Medulla oblongata (tissue), 1 donor: ENCODE results near the gene NANOS2.
"Not testable (repeated sequence)": the region's sequence is repeated elsewhere in the genome, so short reads cannot be mapped to it uniquely, and the experiment has no call there.

ENCODE experiments used
- DNase-seq: peaks from one replicate; pipeline ENCODE4 v3.0.0-alpha.2; 2015; ENCODE audit errors: extremely low spot score

NANOS2 gene

DNA sequence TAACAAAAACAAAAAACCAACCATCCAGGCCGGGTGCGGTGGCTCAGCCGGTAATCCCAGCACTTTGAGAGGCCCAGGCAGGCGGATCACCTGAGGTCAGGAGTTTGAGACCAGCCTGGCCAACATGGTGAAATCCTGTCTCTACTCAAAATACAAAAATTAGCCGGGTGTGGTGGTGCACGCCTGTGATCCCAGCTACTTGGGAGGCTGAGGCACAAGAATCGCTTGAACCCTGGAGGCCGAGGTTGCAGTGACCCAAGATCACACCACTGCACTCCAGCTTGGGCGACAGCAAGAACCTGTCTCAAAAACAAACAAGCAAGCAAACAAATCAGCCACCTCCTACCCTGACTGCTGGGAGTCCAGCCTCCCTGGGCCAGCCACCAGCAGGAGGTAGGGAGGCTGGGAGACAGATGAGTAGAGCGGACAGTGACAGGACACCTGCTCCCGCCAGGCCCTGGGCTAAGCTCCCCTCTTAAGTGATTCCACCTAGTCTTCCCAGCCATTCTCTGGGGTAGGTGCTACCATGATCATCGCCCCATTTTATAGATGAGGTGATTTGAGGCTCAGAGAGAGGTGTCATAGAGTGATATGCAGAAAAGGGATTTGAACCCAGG, 18.5 kb downstream of the NANOS2 start:
- not testable (repeated sequence) for DNase-seq

DNA sequence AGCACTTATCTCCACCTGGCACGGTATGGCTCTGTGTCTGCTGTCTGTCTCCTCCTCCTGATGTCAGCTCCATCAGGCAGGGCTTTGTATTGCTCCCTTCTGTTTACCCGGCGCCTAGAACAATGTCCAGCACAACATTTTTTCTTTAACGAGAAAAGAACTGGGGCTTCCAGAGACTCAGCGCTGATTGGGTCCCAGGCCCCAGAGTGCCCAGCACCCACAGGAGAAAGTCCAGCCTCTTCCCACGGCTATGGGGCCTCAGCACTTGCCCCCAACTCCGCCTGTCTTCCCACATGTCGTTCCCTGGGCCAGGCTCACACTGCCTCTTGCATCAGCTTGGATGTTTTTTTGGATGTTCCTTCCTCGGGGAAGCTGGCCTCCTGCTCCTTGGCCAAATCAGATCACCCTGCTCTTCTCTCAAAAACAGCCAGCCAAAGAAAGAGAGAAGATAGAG, 19.0 kb downstream of the NANOS2 start:
- DNase-seq: peak; percentile 21

DNA sequence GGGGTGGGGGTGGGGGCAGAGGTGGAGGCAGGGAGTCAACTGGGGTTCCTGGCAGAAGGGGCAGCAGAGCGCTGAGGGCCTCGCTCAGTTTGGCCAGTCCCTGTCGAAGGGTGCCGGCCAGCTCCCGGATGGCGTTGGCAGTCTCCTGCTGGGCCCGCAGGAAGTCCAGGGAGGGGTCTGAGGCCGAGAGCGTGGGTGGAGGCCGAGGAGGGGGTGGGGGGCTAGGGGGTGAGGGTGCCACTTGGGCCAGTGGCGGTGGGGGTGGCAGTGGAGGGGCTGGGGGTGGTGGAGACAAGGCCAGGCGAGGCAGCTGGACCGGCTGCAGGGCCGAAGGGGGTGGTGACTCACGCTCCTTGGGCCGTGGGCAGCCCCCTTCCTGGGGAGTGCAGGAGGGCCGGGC, 23.7 kb downstream of the NANOS2 start:
- no peak for DNase-seq

DNA sequence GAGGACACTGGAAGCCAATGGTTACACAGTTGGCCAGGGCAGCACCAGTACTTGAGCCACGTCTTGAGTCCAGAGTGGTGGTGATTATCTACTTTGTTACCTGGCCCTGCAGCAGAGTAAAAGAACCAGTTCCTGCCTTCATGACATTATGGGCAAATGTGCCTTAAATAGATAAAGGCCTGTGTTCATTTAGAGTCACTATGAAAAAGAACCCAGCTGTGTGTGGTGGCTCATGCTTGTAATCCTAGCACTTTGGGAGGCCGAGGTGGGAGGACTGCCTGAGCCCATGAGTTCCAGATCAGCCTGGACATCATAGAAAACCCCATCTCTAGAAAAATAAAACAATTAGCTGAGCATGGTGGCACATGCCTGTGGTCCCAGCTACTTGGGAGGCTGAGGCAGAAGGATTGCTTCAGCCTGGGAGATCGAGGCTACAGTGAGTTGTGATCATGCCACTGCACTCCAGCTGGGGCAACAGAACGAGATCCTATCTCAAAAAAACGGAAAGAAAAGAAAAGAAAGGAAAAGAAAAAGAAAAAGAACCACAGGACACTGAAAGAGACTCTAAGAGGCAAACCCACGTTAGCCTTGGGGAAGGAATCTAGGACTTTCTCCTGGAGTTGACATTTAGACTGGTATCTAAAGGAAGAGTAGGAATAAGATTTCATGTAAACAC, 25.2 kb downstream of the NANOS2 start:
- no peak for DNase-seq

DNA sequence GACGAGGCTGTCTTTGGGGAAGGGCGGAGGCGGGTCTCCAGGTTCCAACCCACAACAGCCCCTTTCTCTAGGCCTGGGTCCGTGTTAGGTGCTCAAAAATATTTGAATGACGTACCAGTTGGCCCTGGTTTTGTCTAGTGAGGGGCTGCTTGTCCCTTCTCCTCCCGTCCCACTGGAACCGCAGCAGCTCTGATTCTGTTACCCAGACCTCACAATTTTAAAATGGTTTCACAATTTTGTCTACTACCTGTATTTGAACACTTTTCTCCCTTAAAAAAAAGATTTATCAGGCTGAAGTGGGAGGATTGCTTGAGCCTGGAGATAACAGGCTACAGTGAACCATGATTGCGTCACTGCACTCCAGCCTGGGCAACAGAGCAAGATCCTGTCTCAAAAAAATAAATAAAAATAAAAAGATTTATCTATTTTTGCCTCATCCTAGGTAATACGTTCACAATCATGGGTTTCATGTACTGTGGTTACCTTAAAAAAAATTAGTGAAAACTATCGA, 27.3 kb downstream of the NANOS2 start:
- DNase-seq: no peak

DNA sequence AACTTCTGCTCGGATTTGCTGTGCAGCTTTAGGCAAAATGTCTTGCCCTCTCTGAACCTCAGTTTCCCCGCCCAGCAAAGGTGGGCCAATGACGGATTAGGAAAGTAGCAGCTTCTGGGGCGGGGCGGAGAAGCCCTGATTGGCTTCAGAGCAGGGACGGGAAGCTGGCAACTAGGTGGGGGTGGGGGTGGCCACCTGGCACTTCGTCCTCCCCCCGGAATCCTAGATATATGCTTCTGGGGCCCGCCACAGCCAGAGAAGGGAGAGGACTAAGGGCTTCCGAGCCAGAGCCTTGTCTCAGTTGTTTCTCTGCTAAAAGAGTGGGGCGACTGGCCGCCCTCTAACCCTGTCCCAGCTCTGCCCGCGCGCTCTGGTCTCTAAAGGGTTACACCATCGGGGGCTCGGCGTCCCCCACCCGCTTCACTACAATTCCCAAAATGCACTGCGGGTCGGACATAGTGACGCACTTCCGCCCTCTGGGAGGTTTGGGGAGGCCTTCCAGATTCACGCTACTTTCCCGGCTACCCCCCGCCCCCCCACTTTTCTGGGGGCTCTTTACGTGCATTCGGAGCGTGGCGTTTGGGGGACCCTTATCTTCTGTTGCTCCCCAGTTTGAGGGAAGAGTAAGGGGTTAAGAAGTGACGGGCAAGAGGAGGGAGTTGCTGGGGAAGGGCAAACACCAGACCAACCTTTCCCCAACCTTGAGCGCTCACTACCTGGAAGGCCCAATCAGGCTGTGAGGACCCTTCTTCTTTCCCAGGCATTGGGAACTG, 28.0 kb downstream of the NANOS2 start:
- DNase-seq: peak; percentile 97

DNA sequence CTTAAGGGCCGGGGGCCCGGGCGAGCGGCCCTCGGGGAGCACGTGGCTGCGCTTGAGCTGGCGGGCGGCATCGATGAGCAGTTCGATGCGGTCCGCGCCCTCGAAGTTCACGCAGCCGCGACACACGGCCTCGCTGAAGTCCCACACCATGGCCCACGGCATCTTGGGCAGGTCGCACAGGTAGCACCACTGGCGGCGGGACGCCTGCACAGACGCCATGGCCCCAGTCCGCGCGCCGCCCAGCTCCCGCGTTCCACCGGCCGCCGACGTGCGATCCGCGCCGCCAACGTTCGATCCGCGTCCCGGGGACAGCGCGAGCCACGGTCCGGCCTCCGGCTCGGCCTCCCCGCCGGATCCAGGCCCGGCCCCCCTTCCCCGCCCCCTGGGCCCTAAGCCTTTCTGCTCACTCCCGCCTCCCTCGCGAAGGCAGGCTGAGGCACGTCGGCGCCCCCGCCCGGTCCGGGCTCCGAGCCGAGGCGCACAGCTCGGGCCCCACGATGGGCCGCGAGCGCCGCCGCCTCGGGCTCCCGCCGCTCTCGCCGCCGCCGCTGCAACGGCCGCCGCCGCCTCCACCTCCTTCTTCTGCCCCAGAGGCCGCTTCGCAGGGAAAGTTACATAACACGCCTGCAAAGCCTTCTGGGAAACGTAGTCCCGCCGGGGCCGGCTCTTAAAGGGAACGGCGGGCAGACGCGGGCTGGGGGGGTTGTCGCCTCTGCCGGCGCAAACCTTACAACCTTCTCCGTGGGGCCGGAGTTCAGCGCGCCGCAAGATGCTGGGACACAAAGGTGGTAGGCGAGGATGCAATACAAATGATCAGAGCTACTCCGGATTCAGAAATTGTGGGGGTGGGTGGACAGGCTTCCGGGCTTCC, 28.8 kb downstream of the NANOS2 start, which contains the start of gene IRF2BP1:
TSS of gene IRF2BP1 (minus strand) at position 586 of the 871 bp plus-strand sequence. CDS start at position 219, 367 bp downstream.
- DNase-seq: peak; percentile 97

DNA sequence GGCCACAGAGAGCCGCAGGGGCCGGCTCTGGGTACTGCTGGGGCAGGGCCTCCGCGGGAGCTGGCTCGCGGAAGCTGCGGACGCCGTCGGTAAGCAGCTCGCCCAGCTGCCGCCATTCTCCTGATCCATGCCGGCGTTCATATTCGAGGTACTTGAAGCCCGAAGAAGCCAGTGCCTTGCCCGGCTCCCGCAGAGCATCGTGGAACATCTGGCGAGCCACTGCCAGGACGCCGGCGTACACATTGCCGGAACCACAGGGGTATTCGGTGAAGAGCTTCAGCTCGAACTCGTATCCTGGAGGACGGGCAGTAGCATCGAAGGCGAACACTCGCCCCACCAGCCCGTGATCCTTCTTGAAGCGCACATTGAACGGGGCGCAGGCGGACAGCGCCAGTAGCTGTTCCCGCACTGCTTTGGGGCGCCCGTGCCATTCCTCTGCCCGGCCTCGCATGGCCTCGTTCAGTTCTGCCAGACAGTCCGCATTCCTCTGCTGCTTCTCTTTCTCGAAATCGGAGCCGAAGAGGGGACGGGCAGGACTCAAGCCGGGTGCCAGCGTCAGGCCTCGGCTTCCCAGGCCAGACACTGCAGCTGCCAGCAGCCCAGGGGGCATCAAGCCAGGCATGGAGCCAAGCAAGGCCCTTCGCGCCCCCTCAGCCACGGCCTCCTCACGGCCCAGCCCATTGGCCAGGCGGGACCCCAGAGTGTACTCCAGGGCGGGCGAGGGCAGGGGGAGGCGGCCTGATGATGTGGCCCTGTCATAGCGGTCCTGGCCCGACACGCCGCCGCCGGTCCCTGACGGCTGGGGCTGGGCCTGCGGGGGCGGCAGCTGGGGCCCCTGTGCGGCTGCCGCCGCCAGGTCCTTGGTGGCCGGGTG, 29.7 kb downstream of the NANOS2 start:
- DNase-seq: no peak

DNA sequence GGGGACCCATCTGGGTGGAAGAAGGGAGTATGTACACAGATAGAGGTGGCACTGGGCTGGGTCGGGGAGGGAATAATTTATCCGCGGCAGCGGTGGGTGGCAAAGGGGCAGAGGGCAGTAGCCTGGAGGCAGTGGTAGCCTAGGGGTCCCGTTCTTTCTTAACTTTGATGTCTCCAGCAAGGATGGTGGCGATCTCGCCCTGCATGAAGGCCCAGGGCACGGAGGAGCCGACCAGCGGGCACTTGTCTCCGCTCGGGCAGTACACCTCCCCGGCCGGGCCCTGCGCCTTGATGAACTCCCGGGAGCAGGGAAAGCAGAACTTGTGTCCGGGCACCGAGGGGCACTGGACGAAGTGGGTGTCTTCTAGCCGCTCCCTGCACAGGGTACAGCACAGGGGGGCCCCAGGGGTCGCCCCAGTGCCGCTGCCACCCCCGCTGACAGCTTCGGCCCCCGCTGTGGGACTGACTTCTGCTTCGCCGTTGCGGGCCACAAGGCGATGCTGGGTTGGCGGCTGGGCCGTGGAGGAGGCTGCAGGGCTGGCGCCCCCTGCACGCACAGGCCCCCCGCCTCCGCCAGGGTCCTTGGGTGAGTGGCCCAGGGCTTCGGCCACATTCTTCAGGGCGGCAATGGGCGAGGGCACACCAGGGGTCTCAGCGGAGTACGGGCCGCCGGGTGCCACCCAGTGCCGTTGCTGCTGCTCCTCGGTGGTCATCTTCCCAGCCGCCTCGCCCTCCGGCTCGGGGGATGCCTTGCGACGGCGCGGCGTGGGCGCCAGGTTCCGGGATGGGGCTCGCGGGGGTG, 30.5 kb downstream of the NANOS2 start:
- DNase-seq: no peak

DNA sequence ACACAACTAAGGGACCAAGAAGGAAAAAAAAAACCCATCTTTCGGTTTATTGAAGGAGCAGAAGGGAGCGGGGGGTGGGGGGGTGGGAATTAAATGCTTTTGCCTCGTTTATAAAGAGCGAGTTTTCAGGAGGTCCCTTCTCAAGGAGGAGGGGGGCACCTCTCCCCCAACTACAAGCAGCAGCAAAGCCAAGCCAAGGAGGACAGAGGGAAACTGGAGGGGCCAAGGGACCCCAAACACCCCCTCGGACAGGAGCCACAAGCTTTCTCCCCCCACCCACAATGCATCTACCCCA, 31.0 kb downstream of the NANOS2 start:
- no peak for DNase-seq

DNA sequence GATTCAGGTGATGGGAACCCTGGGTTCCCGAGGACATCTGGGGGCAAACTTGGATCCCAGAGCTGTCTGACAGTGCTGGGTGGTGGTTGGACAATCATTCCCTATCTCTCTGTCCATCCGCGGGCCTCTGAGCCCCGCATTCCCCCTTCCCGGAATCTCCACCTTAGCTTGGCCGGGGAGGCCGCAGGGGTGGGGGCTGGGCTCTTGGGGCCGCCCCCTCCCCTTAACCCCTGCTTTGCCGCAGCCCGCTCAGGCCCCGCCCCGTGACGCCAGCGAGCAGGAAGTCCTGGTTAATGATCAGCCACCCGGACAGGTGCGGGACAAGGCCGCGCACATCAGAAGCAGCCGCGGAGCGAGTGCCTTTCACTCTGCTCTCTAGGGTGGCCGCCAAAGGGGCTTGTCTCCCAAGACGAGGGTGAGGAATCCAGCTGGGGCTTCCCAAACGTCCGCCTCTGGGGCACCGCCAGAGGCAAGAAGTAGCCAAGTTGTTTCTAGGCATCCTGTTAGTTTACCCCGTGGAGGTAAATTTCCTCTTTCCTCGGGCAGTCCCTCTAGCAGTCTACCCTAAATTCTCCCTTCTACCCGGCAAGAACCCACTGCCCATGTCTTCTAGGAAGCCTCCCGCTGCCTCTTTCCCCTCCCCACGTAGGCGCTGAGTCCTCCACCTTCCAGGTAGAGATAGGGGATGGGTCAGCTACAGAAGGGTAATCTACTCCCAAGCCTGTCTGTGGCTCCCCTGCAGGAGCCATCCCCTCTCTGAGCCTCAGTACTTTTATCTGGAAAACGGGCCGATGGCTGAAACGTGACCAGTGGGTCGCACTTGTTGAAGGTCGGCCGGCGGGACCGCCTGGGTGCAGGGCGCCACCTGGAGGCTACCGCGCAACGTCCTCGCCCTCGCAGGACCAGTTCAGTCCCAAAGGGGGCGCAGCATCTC, 31.7 kb downstream of the NANOS2 start:
- DNase-seq: peak; percentile 57

DNA sequence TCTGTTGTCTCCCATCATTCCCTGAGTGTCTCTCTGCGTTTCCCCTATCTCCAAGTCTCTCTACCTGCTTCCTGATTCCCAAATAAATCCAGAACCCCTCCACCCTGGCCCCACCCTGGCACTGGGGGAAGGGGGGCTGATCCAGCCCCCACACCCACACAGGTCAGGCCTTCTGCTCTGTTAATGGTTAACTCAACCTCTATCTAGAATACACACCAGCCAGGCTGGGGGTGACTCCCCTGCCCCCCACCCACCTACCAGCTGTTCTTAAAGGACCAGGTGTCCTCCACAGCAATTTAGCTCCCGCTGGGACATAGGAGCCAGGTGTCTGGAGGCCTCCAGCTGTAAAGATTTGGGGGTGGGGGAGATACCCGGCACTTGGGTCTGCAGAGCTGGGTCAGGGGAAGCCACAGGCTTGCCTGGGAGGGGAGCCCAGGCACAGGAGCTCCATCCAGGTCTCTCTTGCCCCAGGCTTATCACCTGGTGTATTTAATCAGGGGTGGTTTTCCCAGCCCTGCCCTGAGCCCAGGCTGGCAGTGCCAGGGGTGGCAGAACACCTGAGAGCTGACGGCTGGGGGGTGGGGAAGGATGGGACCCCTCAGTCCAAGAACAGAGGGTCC, 32.6 kb downstream of the NANOS2 start:
- no peak for DNase-seq

DNA sequence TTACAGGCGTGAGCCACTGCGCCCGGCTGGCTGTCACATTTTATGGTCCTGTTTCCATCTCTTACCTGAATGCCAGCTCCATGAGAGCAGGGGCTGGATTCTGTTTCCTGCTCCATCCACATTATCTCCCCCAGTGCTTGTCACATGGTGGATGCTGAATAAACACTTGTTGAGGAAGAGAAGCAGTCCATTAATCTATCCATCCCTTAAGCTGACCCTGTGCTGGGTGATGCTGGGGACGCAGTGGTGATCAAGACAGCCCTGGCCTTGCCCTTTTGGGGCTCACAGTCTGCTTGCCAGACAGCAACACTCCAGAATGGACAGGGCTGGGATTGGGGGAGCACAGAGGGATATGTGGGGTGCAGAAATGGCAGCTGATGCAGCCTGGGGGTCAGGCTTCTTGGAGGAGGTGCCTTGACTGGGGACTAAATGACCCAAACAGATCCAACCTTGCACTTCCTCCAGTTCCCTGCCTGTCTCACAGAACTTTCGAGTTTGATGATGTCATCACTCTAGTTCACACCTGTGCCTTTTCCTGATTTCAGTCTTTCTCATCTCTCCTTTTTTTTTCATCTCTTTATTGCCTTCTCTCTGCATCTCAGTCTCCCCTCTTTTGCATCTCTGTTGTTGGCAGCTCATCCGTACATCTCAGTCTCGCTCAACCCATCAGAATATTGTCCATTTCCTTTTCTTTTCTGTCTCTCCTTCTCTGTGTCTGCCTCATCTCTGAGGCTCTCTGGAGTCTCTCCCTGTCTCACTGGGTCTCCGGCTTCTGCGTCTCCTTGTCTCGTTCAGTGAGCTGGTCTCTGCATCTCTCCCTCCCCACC, 33.3 kb downstream of the NANOS2 start:
- no peak for DNase-seq

DNA sequence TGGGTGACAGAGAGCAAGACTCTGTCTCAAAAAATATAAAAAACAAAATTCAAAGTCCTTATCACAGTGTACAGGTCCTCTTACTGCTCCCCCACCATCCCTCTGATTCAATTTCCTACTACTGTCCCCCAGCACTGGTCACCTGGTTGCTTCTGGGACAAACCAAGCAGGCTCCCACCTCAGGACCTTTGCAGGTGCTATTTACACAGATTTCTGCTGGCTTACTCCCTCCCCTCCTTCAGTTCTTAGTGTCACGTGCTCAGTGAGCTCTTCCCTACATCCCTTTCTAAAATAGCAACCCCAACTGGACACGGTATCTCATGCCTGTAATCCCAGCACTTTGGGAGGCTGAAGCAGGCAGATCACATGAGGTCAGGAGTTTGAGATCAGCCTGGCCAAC, 34.6 kb downstream of the NANOS2 start:
- DNase-seq: no peak

DNA sequence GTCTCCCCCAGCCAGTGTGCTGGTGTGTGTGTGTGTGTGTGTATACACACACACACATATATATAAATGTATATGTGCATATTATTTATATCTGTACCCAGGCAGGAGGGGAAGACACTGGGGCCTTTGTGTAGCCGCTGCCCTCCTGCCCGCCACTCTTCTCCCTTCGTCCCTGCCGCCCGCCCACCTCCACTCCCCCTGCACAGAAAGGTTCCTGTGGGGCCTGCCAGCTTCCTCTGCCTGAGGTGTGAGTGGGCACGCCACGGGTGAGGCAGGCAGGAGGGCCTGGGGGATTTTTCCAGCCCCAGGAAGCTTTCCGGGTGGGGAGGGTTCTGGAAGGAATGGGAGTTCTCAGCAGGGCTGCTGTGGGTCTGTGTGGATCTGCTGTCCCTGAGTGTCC, 35.5 kb downstream of the NANOS2 start:
- no peak for DNase-seq

DNA sequence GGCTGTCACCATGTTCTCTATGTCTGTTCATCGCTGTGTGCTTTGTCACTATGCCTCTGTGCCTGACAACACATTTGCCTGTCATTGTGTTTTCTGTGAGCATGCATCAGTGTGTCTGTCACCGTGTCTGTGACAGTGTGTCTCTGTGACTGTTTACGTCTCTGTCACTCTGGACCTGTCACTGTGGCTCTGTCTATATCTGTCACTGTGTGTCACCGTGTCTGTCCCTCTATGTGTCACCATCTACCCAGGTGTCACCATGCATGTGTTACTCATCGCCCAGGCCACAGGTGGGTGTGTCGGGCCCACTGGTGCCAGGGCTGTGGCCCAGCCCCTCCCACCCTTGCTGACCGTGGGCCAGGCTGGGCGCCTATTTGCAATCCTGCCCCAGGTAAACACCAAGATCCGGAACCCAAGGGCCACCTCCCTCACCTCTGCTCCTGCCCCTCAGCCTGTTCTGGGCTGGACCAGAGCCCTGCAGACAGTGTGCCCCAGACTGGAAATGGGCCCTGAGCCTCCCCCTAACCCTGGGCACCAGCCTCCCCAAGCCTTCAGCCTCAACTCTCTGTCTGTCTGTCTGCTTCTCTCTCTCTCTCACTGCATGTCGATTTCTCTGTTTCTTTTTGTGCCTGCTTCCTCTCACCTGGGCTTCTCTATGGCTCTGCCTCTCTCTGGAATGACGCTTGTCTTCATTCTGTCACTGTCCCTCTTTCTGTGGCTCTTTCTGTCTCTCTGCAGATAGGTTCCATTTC, 36.4 kb downstream of the NANOS2 start:
- DNase-seq: no peak
